GM21786 (cell line): Measurements from ENCODE around the gene NBDY.
"Not testable (repeated sequence)": the region's sequence is repeated elsewhere in the genome, so short reads cannot be mapped to it uniquely, and the experiment has no call there.

Experiments
- ATAC-seq: cut with Tn5 transposase; IDR thresholded peaks from one replicate; pipeline ENCODE4 v1.9.1; 2021; ENCODE audit not compliant: unreplicated experiment

The NBDY gene

GRCh38 chrX:56764153-56764974 is 35.3 kb downstream of the NBDY start:
- ATAC-seq, result peak; percentile 41

- peak; percentile 16 for ATAC-seq
Measured at GRCh38 chrX:56764975-56765791, 36.1 kb downstream of the NBDY start.

GRCh38 chrX:56765811-56766553 is 36.9 kb downstream of the NBDY start:
- no peak for ATAC-seq

- no peak for ATAC-seq
Measured at GRCh38 chrX:56766554-56767347, 37.7 kb downstream of the NBDY start.

- ATAC-seq, result peak; percentile 24
Measured at GRCh38 chrX:56767348-56768119, 38.5 kb downstream of the NBDY start.

GRCh38 chrX:56768120-56768660 is 39.1 kb downstream of the NBDY start:
- peak; percentile 15 for ATAC-seq

GRCh38 chrX:56772675-56773521 is 43.9 kb downstream of the NBDY start:
- peak; percentile 41 for ATAC-seq

- ATAC-seq, result peak; percentile 25
Measured at GRCh38 chrX:56773522-56774060, 44.5 kb downstream of the NBDY start.

- peak; percentile 40 for ATAC-seq
Measured at GRCh38 chrX:56778099-56778923, 49.3 kb downstream of the NBDY start.

GRCh38 chrX:56778924-56779468 is 50.0 kb downstream of the NBDY start:
- peak; percentile 34 for ATAC-seq

GRCh38 chrX:56780681-56781649 is 51.9 kb downstream of the NBDY start:
- ATAC-seq, result not testable (repeated sequence)

- no peak for ATAC-seq
Measured at GRCh38 chrX:56782352-56782751, 53.3 kb downstream of the NBDY start.

- ATAC-seq, result no peak
Measured at GRCh38 chrX:56782791-56783449, 53.9 kb downstream of the NBDY start.

- peak; percentile 24 for ATAC-seq
Measured at GRCh38 chrX:56783450-56783831, 54.4 kb downstream of the NBDY start.

GRCh38 chrX:56783996-56784620 is 55.1 kb downstream of the NBDY start:
- no peak for ATAC-seq
